K562 (cell line): ENCODE results near the gene NPFFR1. TPM values are rescaled to one million over a fixed set of nuclear protein-coding genes. Genes with fewer than 3 reads are reported as not detected.

ENCODE experiments used
- ATAC-seq: fragments of 200-7000 bp; cut with Tn5 transposase; 3 replicates; pipeline ENCODE4 v1.9.1; 2020; ENCODE audit warnings: moderate library complexity
- BruUV-seq: library from RNA; stranded (reverse); fragments of 400-500 nt; replicated peaks from 2 replicates; lab custom pipeline; 2021; lab: Mats Ljungman, UMichigan
- CTCF ChIA-PET: fragments of 300-600 bp; formaldehyde crosslinking; extraction: SDS; loops from one replicate; lab custom pipeline; 2021; ENCODE audit warnings: low intra/inter-chr PET ratio; lab: Yijun Ruan, JAX
- POLR2A ChIA-PET: fragments of 300-600, 350-650 bp; sonication (Branson Sonifier 250); formaldehyde crosslinking; extraction: SDS; loops from one replicate; lab custom pipeline; 2021; ENCODE audit warnings: antibody characterized with exemption, inconsistent platforms; lab: Yijun Ruan, JAX
- DNase-seq, 4 experiments: peaks; one replicate each; pipeline versions ENCODE4 v3.0.0 to v3.0.0-alpha.2; 2011 to 2018; ENCODE audit warnings: low spot score in 3 of 4, mixed read lengths in 3 of 4; ENCODE audit errors: extremely low read depth in 1 of 4
- FAIRE-seq: peaks from 2 replicates; lab custom pipeline; 2011; peaks lifted over from hg19 to GRCh38; lab: Jason Lieb, UNC
- H2AFZ ChIP-seq: 2 replicates; pipeline ENCODE4 v1.6.0; 2011; ENCODE audit warnings: low read depth, low read length, control low read depth, inconsistent platforms
- H3K27ac ChIP-seq: fragments of 200-600 bp; 3 replicates; pipeline ENCODE4 v1.8.0; 2011; ENCODE audit warnings: low read depth, mild to moderate bottlenecking, control low read depth, inconsistent platforms, low read length, moderate library complexity, mixed read lengths; ENCODE audit errors: extremely low read depth
- H3K27me3 ChIP-seq, 2 experiments: fragments of 300-600 bp in 1 of 2; 2 replicates in 1 of 2; 3 replicates in 1 of 2; pipeline versions ENCODE4 v1.6.0 to v1.8.0; 2011; ENCODE audit warnings: inconsistent platforms in 2 of 2, low read length in 2 of 2, mild to moderate bottlenecking in 1 of 2, mixed read lengths in 1 of 2, moderate library complexity in 1 of 2; ENCODE audit not compliant: control insufficient read depth in 2 of 2, insufficient read depth in 2 of 2
- H3K36me3 ChIP-seq: fragments of 300-600 bp; 3 replicates; pipeline ENCODE4 v1.8.0; 2011; ENCODE audit warnings: mild to moderate bottlenecking, low read length, inconsistent platforms; ENCODE audit not compliant: control insufficient read depth, insufficient read depth
- H3K4me1 ChIP-seq, 2 experiments: fragments of 200-600 bp in 1 of 2; replicated peaks in 1 of 2; 2 replicates in 1 of 2; 3 replicates in 1 of 2; pipeline versions ENCODE4 v1.5.1 to v1.8.0; 2011; ENCODE audit warnings: inconsistent platforms in 2 of 2, low read length in 2 of 2, mild to moderate bottlenecking in 1 of 2, mixed read lengths in 1 of 2, moderate library complexity in 1 of 2; ENCODE audit not compliant: control insufficient read depth in 2 of 2, insufficient read depth in 2 of 2
- H3K4me2 ChIP-seq: 2 replicates; pipeline ENCODE4 v1.6.1; 2011; ENCODE audit warnings: low read length, control low read depth, inconsistent platforms, mixed read lengths; ENCODE audit not compliant: insufficient read depth
- H3K4me3 ChIP-seq: fragments of 200-600 bp; sonication (generic), shearing (Covaris generic); 2 replicates; pipeline ENCODE4 v1.5.1; 2016; ENCODE audit warnings: control low read depth, inconsistent platforms
- H3K79me2 ChIP-seq: fragments of 200-600 bp; 3 replicates; pipeline ENCODE4 v1.8.0; 2011; ENCODE audit warnings: low read length, inconsistent platforms; ENCODE audit not compliant: control insufficient read depth, insufficient read depth
- H3K9ac ChIP-seq, 2 experiments: 2 replicates each; pipeline versions ENCODE4 v1.6.0 to v1.6.1; 2011; ENCODE audit warnings: low read depth in 2 of 2, low read length in 2 of 2, control low read depth in 1 of 2, inconsistent platforms in 1 of 2, mild to moderate bottlenecking in 1 of 2, mixed read lengths in 1 of 2; ENCODE audit not compliant: insufficient read depth in 1 of 2
- H3K9me1 ChIP-seq: one replicate; pipeline ENCODE4 v1.6.0; 2011; ENCODE audit warnings: inconsistent platforms, mild to moderate bottlenecking, low read length, moderate library complexity; ENCODE audit not compliant: control insufficient read depth, insufficient read depth
- H3K9me3 ChIP-seq: replicated peaks from 2 replicates; pipeline ENCODE4 v1.5.1; 2011; ENCODE audit warnings: low read depth, low read length, inconsistent platforms; ENCODE audit not compliant: control insufficient read depth, insufficient read depth
- H4K20me1 ChIP-seq: replicated peaks from 2 replicates; pipeline ENCODE4 v1.6.1; 2011; ENCODE audit warnings: low read length, inconsistent platforms, mixed read lengths; ENCODE audit not compliant: control insufficient read depth, insufficient read depth
- CEBPG ChIP-seq, 3 experiments: fragments of 200-800 bp in 1 of 3; sonication (Bioruptor generic) in 1 of 3; sonication (generic) in 1 of 3; formaldehyde crosslinking in 1 of 3; IDR thresholded peaks in 2 of 3; conservative IDR thresholded peaks in 1 of 3; 2 replicates each; pipeline versions ENCODE4 v1.6.1 to v1.8.0; 2016 to 2022; ENCODE audit warnings: missing compliant biosample characterization in 2 of 3, missing genetic modification characterization in 2 of 3, mild to moderate bottlenecking in 1 of 3, missing genetic modification reagents in 1 of 3
- E2F8 ChIP-seq: fragments of 450-650 bp; IDR thresholded peaks from 2 replicates; pipeline ENCODE4 v1.7.1; 2018; ENCODE audit warnings: mild to moderate bottlenecking, low read depth; ENCODE audit not compliant: partially characterized antibody
- MLLT1 ChIP-seq, 2 experiments: fragments of 450-650 bp; IDR thresholded peaks; 2 replicates each; pipeline ENCODE4 v1.6.1; 2016
- NFYB ChIP-seq: IDR thresholded peaks from 2 replicates; pipeline ENCODE4 v1.6.1; 2011; ENCODE audit warnings: mild to moderate bottlenecking, moderate library complexity; ENCODE audit not compliant: insufficient read length; ENCODE audit errors: extremely low read depth
- NR2C2 ChIP-seq, 2 experiments: fragments of 200-800 bp in 1 of 2; sonication (Bioruptor generic) in 1 of 2; sonication (generic) in 1 of 2; formaldehyde crosslinking in 1 of 2; IDR thresholded peaks; 2 replicates each; pipeline versions ENCODE4 v1.6.1 to v1.8.0; 2016 to 2022; ENCODE audit warnings: mild to moderate bottlenecking in 1 of 2, missing compliant biosample characterization in 1 of 2, missing genetic modification characterization in 1 of 2, missing genetic modification reagents in 1 of 2
- POLR3G ChIP-seq: IDR thresholded peaks from 2 replicates; pipeline ENCODE4 v1.6.1; 2011; ENCODE audit not compliant: insufficient read length, insufficient replicate concordance; ENCODE audit errors: extremely low read depth
- SFPQ ChIP-seq: fragments of 200-400 bp; formaldehyde crosslinking; IDR thresholded peaks from 2 replicates; pipeline ENCODE4 v1.6.1; 2017; ENCODE audit warnings: mild to moderate bottlenecking, low read depth, low read length, moderate library complexity
- SIN3A ChIP-seq, 2 experiments: fragments of 150-350 bp in 1 of 2; IDR thresholded peaks; 2 replicates each; pipeline ENCODE4 v1.6.1; 2011 to 2016; ENCODE audit warnings: borderline replicate concordance in 2 of 2, low read depth in 2 of 2, low read length in 2 of 2, mild to moderate bottlenecking in 2 of 2, moderate library complexity in 2 of 2; ENCODE audit not compliant: control insufficient read depth in 1 of 2
- SMARCA4 ChIP-seq: fragments of 450-650 bp; IDR thresholded peaks from 2 replicates; pipeline ENCODE4 v1.6.1; 2016
- VEZF1 ChIP-seq: fragments of 200-800 bp; sonication (Bioruptor generic); IDR thresholded peaks from 2 replicates; pipeline ENCODE4 v1.6.1; 2017; ENCODE audit warnings: missing genetic modification characterization, missing compliant biosample characterization
- ZFP36 ChIP-seq: fragments of 150-350 bp; IDR thresholded peaks from 2 replicates; pipeline ENCODE4 v1.6.1; 2018; ENCODE audit warnings: low read length, low read depth; ENCODE audit not compliant: partially characterized antibody
- ZNF232 ChIP-seq: sonication (generic); formaldehyde crosslinking; IDR thresholded peaks from 2 replicates; pipeline ENCODE4 v1.8.0; 2022; ENCODE audit warnings: mild to moderate bottlenecking, missing genetic modification reagents
- ZNF583 ChIP-seq: fragments of 250-450 bp; sonication (Bioruptor Pico); IDR thresholded peaks from 2 replicates; pipeline ENCODE4 v1.4.0; 2020
- WGBS: fragments of 100-300 bp; shearing (Covaris generic); methylation state at CpG from one replicate; pipeline ENCODE4 v1.1.6; 2016; ENCODE audit warnings: low coverage, mixed read lengths; ENCODE audit not compliant: insufficient coverage; ENCODE audit errors: missing lambda C conversion rate; 5-methylcytosine and 5-hydroxymethylcytosine counted together
- in situ Hi-C: fragments of 300-500 bp; cut with MboI; formaldehyde crosslinking; loops from 4 replicates; pipeline ENCODE4 v1.15.0; 2018; ENCODE audit warnings: inconsistent platforms, mixed read lengths
- intact Hi-C: fragments of 100-400 bp; cut with micrococcal nuclease; formaldehyde crosslinking; loops from 2 replicates; pipeline ENCODE4 v1.14.2; 2022
- polyA plus RNA-seq, 8 experiments: library from polyadenylated mRNA; depleted of rRNA in 4 of 8; stranded (reverse) in 5 of 8; unstranded in 3 of 8; fragments of >200 nt; fragmentation: Nextera tagmentation in 2 of 8; fragmentation: Illumina TruSeq in 1 of 8; extraction: Ambion mirVana in 2 of 8; extraction: Trizol in 1 of 8; gene quantifications; 2 replicates each; pipeline versions ENCODE4 v1.2.1 to v1.2.3, GENCODE V29; 2011 to 2014; ENCODE audit warnings: inconsistent platforms in 1 of 8, missing spikeins in 1 of 8
- total RNA-seq, 7 experiments: library from RNA; depleted of rRNA in 6 of 7; stranded (reverse); fragments of >200 nt in 6 of 7; fragmentation: Illumina TruSeq in 2 of 7; extraction: Trizol in 2 of 7; gene quantifications; 2 replicates each; pipeline versions ENCODE4 v1.2.1 to v1.2.3, GENCODE V29; 2011 to 2021; ENCODE audit warnings: low replicate concordance in 1 of 7

Gene NPFFR1
- total and polyA plus RNA-seq, 9 of the 15 experiments (the other 6 are each of a cell fraction or from before 2014, with no cell fraction given) = under 0.01 TPM; not detected in 8

GRCh38 chr10:70232859-70233108 is 51.0 kb downstream of the NPFFR1 start:
- Histone ChIP-seq H3K9me3 (no peaks in the 10 kb centered on the region), H3K9ac (peak overlapping the region; percentile 87 to 98), H3K4me3 (peak overlapping the region; percentile 83), H2AFZ (peak overlapping the region; percentile 78), H3K36me3 (peaks cover 31% of the 10 kb centered on the region), H3K27me3 (no peaks in the 10 kb centered on the region), H3K9me1 (no peaks in the 10 kb centered on the region), H3K4me2 (peak overlapping the region; percentile 91), H3K79me2 (peaks cover 55% of the 10 kb centered on the region), H3K4me1 (peaks cover 13 to 23% of the 10 kb centered on the region in 2 experiments; a peak in 4 of 5 replicates), H4K20me1 (peaks cover 5% of the 10 kb centered on the region; the same call in 1 of the 2 replicates), H3K27ac (peak overlapping the region; percentile 76)
- FAIRE-seq = no peak
- BruUV-seq = no TSS peak
- POLR2A ChIA-PET = interaction anchor here (0.6 to 2.8 kb wide), 15 partner anchors 10 to 199 kb away, joined by 3 to 20 read pairs (median 4); partner anchors contain the start of gene SAR1A
- CTCF ChIA-PET = no interaction called here
- DNase-seq = no peak
- intact Hi-C loops = no loop called here
- 1% methylated on average over 18 of the region's 18 CpGs for WGBS
- in situ Hi-C loops = loop anchor here (5.0 kb wide), 1 partner anchor 115 kb away; no protein-coding TSS in a partner anchor
- no peak for ATAC-seq
- TF ChIP-seq E2F8 (peak; percentile 4), NFYB (no peak), ZFP36 (no peak), MLLT1 (IDR thresholded peaks at IDR 0.05) (0 out of 4 replicates have a peak, but pooled peaks of 1 of the 2 experiments have one; percentile 41), SMARCA4 (no peak), SFPQ (no peak), ZNF232 (CRISPR knock-in tag) (no peak), SIN3A (IDR thresholded peaks at IDR 0.05; ENCODE audit: borderline replicate concordance in 2 of 2, control insufficient read depth in 1 of 2, low read depth in 2 of 2, low read length in 2 of 2) (no peak), ZNF583 (CRISPR knock-in tag) (no peak), CEBPG (CRISPR knock-in tag; IDR thresholded peaks at IDR 0.05) (no peak), CEBPG (tag; conservative IDR thresholded peaks at IDR 0.05 in 1 of 2, IDR thresholded peaks at IDR 0.05 in 1 of 2) (no peak), VEZF1 (no peak), NR2C2 (CRISPR knock-in tag; IDR thresholded peaks at IDR 0.05) (peak; percentile 61; the same call in 1 of the 2 replicates), NR2C2 (tag; IDR thresholded peaks at IDR 0.05) (no peak), POLR3G (no peak)
